A549 treated with DMSO at 1 μM for 4 hours (cell line): ENCODE data around the gene RALA. TPM values are rescaled to one million over a fixed set of nuclear protein-coding genes. Genes with fewer than 3 reads are reported as not detected.

ENCODE experiments used
- total RNA-seq: library from RNA; stranded (reverse); fragments of 200-300 nt; extraction: Qiagen RNA extraction; gene quantifications from 5 replicates; pipeline ENCODE4 v1.2.3, GENCODE V29; 2022; ENCODE audit warnings: low read depth

The RALA gene
- total RNA-seq: 31.0 to 39.0 TPM (median 31.3 TPM) in 5 replicates

GRCh38 chr7:39623047-39623731 is at the start of gene RALA:
Gene RALA, plus strand, starts transcription at chr7:39623572. Its CDS starts 63,096 bp downstream, at chr7:39686668.

Other genes with a start within 250 kb of the RALA start
- gene YAE1, start 57.2 kb upstream of the RALA start, total RNA-seq: 17.8 to 32.5 TPM (median 20.6 TPM) in 5 replicates